Subcutaneous abdominal adipose tissue (tissue), 5 donors: ENCODE measurements around the gene KAT6B.
"Not testable (repeated sequence)": the region's sequence is repeated elsewhere in the genome, so short reads cannot be mapped to it uniquely, and the experiment has no call there.

Experiments
- H3K27ac ChIP-seq: one replicate; pipeline ENCODE4 v1.7.0; 2013; ENCODE audit warnings: low read depth, mild to moderate bottlenecking, inconsistent platforms, low read length, moderate library complexity
- H3K27me3 ChIP-seq, 5 donors: one replicate each; pipeline ENCODE4 v1.7.0; 2013; ENCODE audit warnings: low read length in 5 of 5, inconsistent platforms in 1 of 5; ENCODE audit not compliant: control insufficient read depth in 5 of 5, insufficient read depth in 4 of 5
- H3K36me3 ChIP-seq, 5 donors: one replicate each; pipeline ENCODE4 v1.7.0; 2013; ENCODE audit warnings: low read length in 5 of 5; ENCODE audit not compliant: control insufficient read depth in 5 of 5, insufficient read depth in 5 of 5
- H3K4me1 ChIP-seq, 5 donors: one replicate each; pipeline ENCODE4 v1.7.0; 2013; ENCODE audit warnings: low read length in 5 of 5, mild to moderate bottlenecking in 3 of 5, moderate library complexity in 1 of 5; ENCODE audit not compliant: control insufficient read depth in 5 of 5, insufficient read depth in 5 of 5
- H3K4me3 ChIP-seq, 5 donors: one replicate each; pipeline ENCODE4 v1.7.0; 2013; ENCODE audit warnings: low read length in 5 of 5, low read depth in 1 of 5
- H3K9ac ChIP-seq, 5 donors: one replicate each; pipeline ENCODE4 v1.7.0; 2013; ENCODE audit warnings: low read length in 5 of 5, mild to moderate bottlenecking in 4 of 5, moderate library complexity in 3 of 5
- H3K9me3 ChIP-seq, 5 donors: one replicate each; pipeline ENCODE4 v1.7.0; 2013; ENCODE audit warnings: low read length in 5 of 5; ENCODE audit not compliant: control insufficient read depth in 5 of 5
- donor health status: healthy.
- donor health status: healthy.
- donor health status: healthy.
- donor health status: healthy.
- donor health status: healthy.

KAT6B gene

DNA sequence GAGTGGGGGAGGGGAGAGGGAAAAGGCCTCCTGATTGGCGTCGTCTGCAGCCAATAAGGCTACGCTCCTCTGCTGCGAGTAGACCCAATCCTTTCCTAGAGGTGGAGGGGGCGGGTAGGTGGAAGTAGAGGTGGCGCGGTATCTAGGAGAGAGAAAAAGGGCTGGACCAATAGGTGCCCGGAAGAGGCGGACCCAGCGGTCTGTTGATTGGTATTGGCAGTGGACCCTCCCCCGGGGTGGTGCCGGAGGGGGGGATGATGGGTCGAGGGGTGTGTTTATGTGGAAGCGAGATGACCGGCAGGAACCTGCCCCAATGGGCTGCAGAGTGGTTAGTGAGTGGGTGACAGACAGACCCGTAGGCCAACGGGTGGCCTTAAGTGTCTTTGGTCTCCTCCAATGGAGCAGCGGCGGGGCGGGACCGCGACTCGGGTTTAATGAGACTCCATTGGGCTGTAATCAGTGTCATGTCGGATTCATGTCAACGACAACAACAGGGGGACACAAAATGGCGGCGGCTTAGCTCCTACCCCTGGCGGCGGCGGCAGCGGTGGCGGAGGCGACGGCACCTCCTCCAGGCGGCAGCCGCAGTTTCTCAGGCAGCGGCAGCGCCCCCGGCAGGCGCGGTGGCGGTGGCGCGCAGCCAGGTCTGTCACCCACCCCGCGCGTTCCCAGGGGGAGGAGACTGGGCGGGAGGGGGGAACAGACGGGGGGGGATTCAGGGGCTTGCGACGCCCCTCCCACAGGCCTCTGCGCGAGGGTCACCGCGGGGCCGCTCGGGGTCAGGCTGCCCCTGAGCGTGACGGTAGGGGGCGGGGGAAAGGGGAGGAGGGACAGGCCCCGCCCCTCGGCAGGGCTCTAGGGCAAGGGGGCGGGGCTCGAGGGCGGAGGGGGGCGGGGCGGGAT is at the start of gene KAT6B:
TSS of gene KAT6B (plus strand) at position 459 of the 903 bp plus-strand sequence. CDS start 16,258 bp downstream, outside the sequence.
- H3K27ac ChIP-seq: peak within 1 kb of the TSS; percentile 97
- peaks cover 2 to 27% (median 23%) of the 10 kb centered on the region in 5 donors for H3K4me1 ChIP-seq
- peak within 1 kb of the TSS; percentile 79 to 98 (median 90) for H3K4me3 ChIP-seq
- H3K36me3 ChIP-seq: peaks cover 0 to 2% (median 0%) of the 10 kb centered on the region in 5 donors
- no peaks in the 10 kb centered on the region for H3K27me3 ChIP-seq
- peak within 1 kb of the TSS in 4 of 5 donors; percentile 72 to 88 (median 81) for H3K9ac ChIP-seq
- no peaks in the 10 kb centered on the region for H3K9me3 ChIP-seq

DNA sequence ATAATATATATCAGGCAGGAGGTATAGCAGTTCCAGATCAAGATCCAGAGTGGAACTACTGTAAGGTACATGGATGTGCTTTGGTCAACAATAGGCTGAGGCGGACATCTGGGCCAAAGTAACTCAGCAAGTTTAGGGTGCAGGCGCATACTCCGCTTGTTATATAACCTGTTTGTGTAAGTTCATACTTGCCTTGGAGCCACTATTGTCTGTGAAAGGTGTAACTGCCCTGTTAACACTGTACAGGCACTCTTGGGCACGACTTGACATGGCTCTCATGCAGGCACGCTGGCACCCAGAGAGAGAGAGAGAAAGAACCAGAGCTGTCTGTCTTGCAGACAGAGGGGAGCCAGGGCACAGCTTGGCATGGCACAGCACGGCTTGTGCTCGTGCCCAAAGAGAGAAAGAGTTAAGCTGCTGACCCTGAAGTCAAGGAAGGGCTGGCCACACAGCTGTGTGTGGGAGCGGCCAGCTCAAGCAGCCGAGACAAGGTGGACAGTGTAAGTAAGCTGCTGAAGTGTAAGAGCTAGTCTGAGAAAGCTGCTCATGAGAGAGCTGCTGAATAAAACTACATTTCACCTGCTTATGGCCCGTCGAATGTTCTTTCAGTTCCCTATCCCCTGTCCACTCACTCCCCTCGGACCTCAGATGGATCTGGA is 47.8 kb upstream of the KAT6B start:
- Histone ChIP-seq H3K4me1 (no peaks in the 10 kb centered on the region), H3K9me3 (peaks cover 0 to 4% (median 0%) of the 10 kb centered on the region in 5 donors), H3K9ac (no peak overlapping the region), H3K36me3 (no peaks in the 10 kb centered on the region), H3K27me3 (no peaks in the 10 kb centered on the region), H3K27ac (no peak overlapping the region), H3K4me3 (no peak overlapping the region)

DNA sequence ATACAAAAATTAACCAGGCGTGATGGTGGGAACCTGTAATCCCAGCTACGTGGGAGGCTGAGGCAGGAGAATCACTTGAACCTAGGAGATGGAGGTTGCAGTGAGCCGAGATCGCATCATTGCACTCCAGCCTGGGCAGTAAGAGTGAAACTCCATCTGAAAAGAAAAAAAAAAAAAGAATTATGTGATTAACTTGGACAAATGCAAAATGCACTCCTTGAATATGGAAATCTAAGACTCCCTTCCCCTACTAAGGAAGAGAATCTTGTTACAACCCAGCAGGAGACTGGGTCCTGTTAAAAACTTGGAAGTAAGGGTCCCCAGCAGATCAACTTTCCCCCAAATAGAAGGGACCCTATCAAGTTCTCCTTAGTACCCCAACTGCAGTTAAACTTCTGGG is 44.5 kb upstream of the KAT6B start:
- H3K9me3 ChIP-seq, H3K9ac ChIP-seq, H3K4me3 ChIP-seq, H3K27me3 ChIP-seq, H3K36me3 ChIP-seq, H3K27ac ChIP-seq, H3K4me1 ChIP-seq: not testable (repeated sequence)

DNA sequence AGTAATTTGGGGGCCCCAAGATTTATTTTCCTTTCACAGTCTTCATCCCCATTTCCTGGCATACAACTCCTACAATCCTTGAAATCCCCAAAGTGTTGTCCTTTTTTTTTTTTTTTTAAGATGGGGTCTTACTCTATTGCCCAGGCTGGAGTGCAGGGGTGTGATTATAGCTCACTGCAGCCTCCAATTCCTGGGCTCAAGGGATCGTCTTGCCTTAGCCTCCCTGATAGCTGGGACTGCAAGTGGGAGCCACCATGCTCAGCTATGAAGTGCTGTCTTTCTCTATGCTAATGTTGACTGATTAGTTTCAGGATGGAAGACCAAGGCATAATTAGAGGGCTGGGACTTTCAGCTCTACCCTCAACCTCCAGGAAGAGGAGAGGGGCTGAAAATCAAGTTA is 41.9 kb upstream of the KAT6B start:
- Histone ChIP-seq H3K27me3 (no peaks in the 10 kb centered on the region), H3K27ac (no peak overlapping the region), H3K4me3 (no peak overlapping the region), H3K36me3 (no peaks in the 10 kb centered on the region), H3K9me3 (no peaks in the 10 kb centered on the region), H3K9ac (no peak overlapping the region), H3K4me1 (no peaks in the 10 kb centered on the region)

DNA sequence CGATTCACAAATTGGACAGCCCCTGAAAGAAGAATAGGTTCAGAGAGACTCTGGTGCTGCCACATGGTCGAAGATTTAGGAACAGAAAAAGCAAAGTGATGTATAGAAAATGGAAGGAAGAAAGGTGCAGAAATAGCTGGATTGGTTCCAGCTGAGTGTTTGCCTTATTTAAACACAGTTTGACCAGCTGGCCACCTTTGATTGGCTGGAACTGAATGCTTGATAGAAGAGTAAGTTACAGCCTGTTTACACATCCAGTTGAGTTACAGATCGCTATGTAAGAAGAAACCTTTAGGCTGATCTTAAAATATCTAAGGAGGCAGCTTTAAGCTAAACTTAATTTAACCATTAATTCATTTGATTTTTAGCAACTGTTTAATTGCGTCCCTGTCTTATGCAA is 40.3 kb upstream of the KAT6B start:
- Histone ChIP-seq H3K4me1 (no peaks in the 10 kb centered on the region), H3K9me3 (no peaks in the 10 kb centered on the region), H3K4me3 (no peak overlapping the region), H3K36me3 (no peaks in the 10 kb centered on the region), H3K27ac (no peak overlapping the region), H3K9ac (no peak overlapping the region), H3K27me3 (no peaks in the 10 kb centered on the region)

- H3K36me3 ChIP-seq: no peaks in the 10 kb centered on the region
- H3K4me1 ChIP-seq: no peaks in the 10 kb centered on the region
- H3K9me3 ChIP-seq: no peaks in the 10 kb centered on the region
These were observed 38.9 kb upstream of the KAT6B start for GRCh38 chr10:74787457-74787856.

DNA sequence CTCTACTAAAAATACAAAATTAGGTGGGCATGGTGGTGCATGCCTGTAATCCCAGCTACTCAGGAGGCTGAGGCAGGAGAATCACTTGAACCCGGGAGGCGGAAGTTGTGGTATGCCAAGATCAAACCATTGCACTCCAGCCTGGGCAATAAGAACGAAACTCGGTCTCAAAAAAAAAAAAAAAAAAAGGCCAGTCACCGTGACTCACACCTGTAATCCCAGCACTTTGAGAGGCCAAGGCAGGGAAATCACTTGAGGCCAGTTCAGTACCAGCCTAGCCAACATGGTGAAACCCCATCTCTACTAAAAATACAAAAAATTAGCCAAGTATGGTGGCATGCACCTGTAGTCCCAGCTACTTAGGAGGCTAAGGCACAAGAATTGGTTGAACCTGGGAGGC is 34.4 kb upstream of the KAT6B start:
- H3K27ac ChIP-seq, H3K9me3 ChIP-seq, H3K4me3 ChIP-seq, H3K9ac ChIP-seq, H3K36me3 ChIP-seq, H3K27me3 ChIP-seq, H3K4me1 ChIP-seq: not testable (repeated sequence)

More at GRCh38 chr10:74787457-74787856, 38.9 kb upstream of the KAT6B start:
- Histone ChIP-seq H3K27me3 (no peaks in the 10 kb centered on the region), H3K27ac (no peak overlapping the region), H3K4me3 (no peak overlapping the region), H3K9ac (no peak overlapping the region)

DNA sequence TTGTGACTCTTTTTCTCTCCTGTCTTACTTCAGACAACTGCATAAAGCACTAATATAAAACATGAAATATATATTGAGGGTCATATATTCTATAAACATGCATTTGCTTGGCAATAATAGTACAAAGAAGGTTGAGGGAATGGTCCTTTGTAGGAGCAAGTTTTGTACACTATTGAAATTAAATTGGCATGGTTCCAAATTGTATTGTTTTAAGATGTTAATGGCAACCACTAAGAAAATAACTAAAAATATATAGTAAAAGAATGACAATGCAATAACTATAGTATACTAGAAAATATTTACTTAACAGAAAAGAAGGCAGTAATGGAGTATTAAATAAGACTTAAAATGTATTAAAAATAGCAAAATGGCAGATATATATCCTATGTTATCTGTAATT is 33.7 kb upstream of the KAT6B start:
- Histone ChIP-seq H3K4me1 (no peaks in the 10 kb centered on the region), H3K9me3 (no peaks in the 10 kb centered on the region), H3K36me3 (no peaks in the 10 kb centered on the region), H3K9ac (no peak overlapping the region), H3K27me3 (no peaks in the 10 kb centered on the region), H3K27ac (no peak overlapping the region), H3K4me3 (no peak overlapping the region)

DNA sequence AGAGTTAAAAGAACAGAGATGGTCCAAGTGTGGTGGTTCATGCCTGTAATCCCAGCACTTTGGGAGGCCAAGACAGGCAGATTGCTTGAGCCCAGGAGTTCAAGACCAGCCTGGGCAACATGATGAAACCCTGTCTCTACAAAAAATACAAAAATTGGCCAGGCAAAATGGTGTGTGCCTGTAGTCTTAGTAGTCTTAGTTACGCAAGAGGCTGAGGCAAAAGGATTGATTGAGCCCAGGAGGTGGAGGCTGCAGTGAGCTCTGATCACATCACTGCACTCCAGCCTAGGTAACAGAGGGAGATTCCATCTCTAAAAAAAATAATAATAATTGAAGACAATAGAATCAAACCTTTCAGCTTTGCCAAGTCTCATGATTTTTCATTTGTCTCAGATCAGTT is 33.2 kb upstream of the KAT6B start:
- H3K4me3 ChIP-seq, H3K9me3 ChIP-seq, H3K27me3 ChIP-seq, H3K4me1 ChIP-seq, H3K9ac ChIP-seq, H3K36me3 ChIP-seq, H3K27ac ChIP-seq: not testable (repeated sequence)

- no peak overlapping the region for H3K4me3 ChIP-seq
- no peaks in the 10 kb centered on the region for H3K9me3 ChIP-seq
- H3K27ac ChIP-seq: no peak overlapping the region
- no peaks in the 10 kb centered on the region for H3K4me1 ChIP-seq
- H3K27me3 ChIP-seq: no peaks in the 10 kb centered on the region
- H3K9ac ChIP-seq: no peak overlapping the region
- H3K36me3 ChIP-seq: no peaks in the 10 kb centered on the region
These were observed 31.9 kb upstream of the KAT6B start for GRCh38 chr10:74794531-74794930.
